Left colon (tissue), 2 donors: ENCODE data around the gene PNMA6F. TPM values are rescaled to one million over a fixed set of nuclear protein-coding genes. Genes with fewer than 3 reads are reported as not detected.

Experiments used
- total RNA-seq, 2 donors: library from RNA; stranded (reverse); fragmentation: NEBNext Ultra II Directional; extraction: Animal tissue kit (Norgen Biotek cat#: 25700); gene quantifications; one replicate each; pipeline ENCODE4 v1.2.1, GENCODE V29; 2021
- donor health status: DM: no; HTN: no; CAD: no.
- donor health status: DM: yes; HTN: yes; CAD: no.

Gene PNMA6F
- total RNA-seq, 2 donors from 2014 or later: not detected

Other genes with a start within 250 kb of the PNMA6F start
- under 1 TPM in 1 of 2 donors, not detected in 1; 0.42 TPM for gene PNMA6A, start 249.3 kb downstream of the PNMA6F start, total RNA-seq
- not detected for gene MAGEA1, start 142.5 kb downstream of the PNMA6F start, total RNA-seq
- 1 to 10 TPM; 5.2 to 6.2 TPM for gene ZNF275, start 12.4 kb upstream of the PNMA6F start, total RNA-seq
- gene PNMA6E, start 79.6 kb upstream of the PNMA6F start, total RNA-seq: not detected
- gene ZFP92, start 89.7 kb upstream of the PNMA6F start, total RNA-seq: under 1 TPM; 0.18 to 0.50 TPM
- gene TREX2, start 124.3 kb upstream of the PNMA6F start, total RNA-seq: under 1 TPM; 0.42 to 0.73 TPM
- gene HAUS7, start 148.8 kb upstream of the PNMA6F start, total RNA-seq: 10 to 100 TPM; 13.0 to 19.0 TPM
- 1 to 10 TPM; 7.8 to 9.9 TPM for gene BGN, start 173.2 kb upstream of the PNMA6F start, total RNA-seq
- gene ATP2B3, start 195.9 kb upstream of the PNMA6F start, total RNA-seq: under 1 TPM; 0.08 to 0.21 TPM